Liver (tissue), 3 donors: Measurements from ENCODE around the gene SFXN3.

Experiments used
- EGR1 ChIP-seq, 2 donors: IDR thresholded peaks; 2 replicates each; pipeline ENCODE4 v1.6.1; 2016 to 2018; ENCODE audit warnings: antibody characterized with exemption in 2 of 2, low read depth in 2 of 2
- MAX ChIP-seq: IDR thresholded peaks from 2 replicates; pipeline ENCODE4 v1.6.1; 2016; ENCODE audit warnings: antibody characterized with exemption
- REST ChIP-seq: IDR thresholded peaks from 2 replicates; pipeline ENCODE4 v1.6.1; 2016; ENCODE audit warnings: antibody characterized with exemption, mild to moderate bottlenecking
- TF ChIP-seq, protein P1 (sequence below): fragments of 150-350 bp; IDR thresholded peaks from 2 replicates; pipeline ENCODE4 v1.5.1; 2017; ENCODE audit warnings: improper control_type of control experiment, low read depth, low read length; ENCODE audit not compliant: missing input control
- donor health status: healthy.
- donor health status: healthy.

DNA sequence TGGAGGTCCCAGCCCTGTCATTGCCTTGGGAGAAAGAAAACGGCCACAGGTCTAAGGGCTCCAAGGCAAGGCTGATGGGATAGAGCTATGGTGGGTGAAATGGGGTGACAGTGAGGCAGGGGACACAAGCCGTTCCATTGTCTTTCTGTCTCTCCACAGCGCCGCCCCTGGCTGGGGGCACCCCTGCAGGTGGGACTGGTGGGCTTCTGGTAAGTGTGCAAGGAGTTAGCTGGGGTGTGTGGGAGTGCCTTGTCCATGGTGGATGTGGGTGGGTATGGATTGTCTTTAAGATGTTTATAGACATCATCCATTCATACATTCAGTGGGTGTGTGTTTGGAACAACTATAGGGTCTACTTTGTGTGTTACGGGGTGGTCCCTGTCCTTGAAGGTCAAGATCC lies 7.5 kb downstream of the SFXN3 start:
- TF ChIP-seq, protein P1, sequence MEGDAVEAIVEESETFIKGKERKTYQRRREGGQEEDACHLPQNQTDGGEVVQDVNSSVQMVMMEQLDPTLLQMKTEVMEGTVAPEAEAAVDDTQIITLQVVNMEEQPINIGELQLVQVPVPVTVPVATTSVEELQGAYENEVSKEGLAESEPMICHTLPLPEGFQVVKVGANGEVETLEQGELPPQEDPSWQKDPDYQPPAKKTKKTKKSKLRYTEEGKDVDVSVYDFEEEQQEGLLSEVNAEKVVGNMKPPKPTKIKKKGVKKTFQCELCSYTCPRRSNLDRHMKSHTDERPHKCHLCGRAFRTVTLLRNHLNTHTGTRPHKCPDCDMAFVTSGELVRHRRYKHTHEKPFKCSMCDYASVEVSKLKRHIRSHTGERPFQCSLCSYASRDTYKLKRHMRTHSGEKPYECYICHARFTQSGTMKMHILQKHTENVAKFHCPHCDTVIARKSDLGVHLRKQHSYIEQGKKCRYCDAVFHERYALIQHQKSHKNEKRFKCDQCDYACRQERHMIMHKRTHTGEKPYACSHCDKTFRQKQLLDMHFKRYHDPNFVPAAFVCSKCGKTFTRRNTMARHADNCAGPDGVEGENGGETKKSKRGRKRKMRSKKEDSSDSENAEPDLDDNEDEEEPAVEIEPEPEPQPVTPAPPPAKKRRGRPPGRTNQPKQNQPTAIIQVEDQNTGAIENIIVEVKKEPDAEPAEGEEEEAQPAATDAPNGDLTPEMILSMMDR = no peak
- TF ChIP-seq REST (no peak), MAX (no peak), EGR1 (IDR thresholded peaks at IDR 0.05; ENCODE audit: low read depth in 2 of 2) (no peak)
